H9 (cell line): ENCODE results near the gene DOCK2. TPM values are rescaled to one million over a fixed set of nuclear protein-coding genes. Genes with fewer than 3 reads are reported as not detected.

Experiments
- DNase-seq: peaks from one replicate; pipeline ENCODE4 v3.0.0-alpha.2; 2017
- H2AFZ ChIP-seq: one replicate; pipeline ENCODE4 v1.6.1; 2013; ENCODE audit warnings: mild to moderate bottlenecking, low read length, control low read depth, moderate library complexity
- H2AK5ac ChIP-seq: 2 replicates; pipeline ENCODE4 v1.6.1; 2013; ENCODE audit warnings: low read length, control low read depth, mixed read lengths; ENCODE audit not compliant: insufficient read length
- H2BK120ac ChIP-seq: one replicate; pipeline ENCODE4 v1.6.1; 2013; ENCODE audit warnings: low read depth, mild to moderate bottlenecking, low read length, control low read depth, inconsistent platforms; ENCODE audit not compliant: poor library complexity, severe bottlenecking
- H2BK12ac ChIP-seq: 2 replicates; pipeline ENCODE4 v1.6.1; 2013; ENCODE audit warnings: low read length, control low read depth, mixed read lengths, low read depth; ENCODE audit not compliant: insufficient read length
- H2BK15ac ChIP-seq: 2 replicates; pipeline ENCODE4 v1.6.1; 2013; ENCODE audit warnings: low read depth, low read length, control low read depth
- H2BK20ac ChIP-seq: one replicate; pipeline ENCODE4 v1.6.1; 2013; ENCODE audit warnings: low read depth, mild to moderate bottlenecking, low read length, control low read depth, inconsistent platforms; ENCODE audit not compliant: poor library complexity, severe bottlenecking
- H2BK5ac ChIP-seq: 2 replicates; pipeline ENCODE4 v1.6.1; 2013; ENCODE audit warnings: low read length, control low read depth, mixed read lengths; ENCODE audit not compliant: insufficient read length
- H3K14ac ChIP-seq: 2 replicates; pipeline ENCODE4 v1.6.1; 2013; ENCODE audit warnings: low read length, control low read depth; ENCODE audit not compliant: insufficient read depth
- H3K18ac ChIP-seq: 2 replicates; pipeline ENCODE4 v1.6.1; 2013; ENCODE audit warnings: low read depth, mild to moderate bottlenecking, mixed read lengths, low read length, control low read depth; ENCODE audit not compliant: insufficient read length
- H3K23ac ChIP-seq: 2 replicates; pipeline ENCODE4 v1.6.1; 2013; ENCODE audit warnings: low read length, control low read depth, mixed read lengths, low read depth; ENCODE audit not compliant: insufficient read length
- H3K23me2 ChIP-seq: 2 replicates; pipeline ENCODE4 v1.6.1; 2013; ENCODE audit warnings: low read depth, mild to moderate bottlenecking, mixed read lengths, low read length, control low read depth; ENCODE audit not compliant: insufficient read length, poor library complexity, severe bottlenecking
- H3K27ac ChIP-seq: 2 replicates; pipeline ENCODE4 v1.5.1; 2013; ENCODE audit warnings: low read length, control low read depth, mixed read lengths, low read depth; ENCODE audit not compliant: insufficient read length
- H3K27me3 ChIP-seq: 2 replicates; pipeline ENCODE4 v1.6.1; 2013; ENCODE audit warnings: low read length, control low read depth, inconsistent platforms; ENCODE audit not compliant: insufficient read depth
- H3K4ac ChIP-seq: 2 replicates; pipeline ENCODE4 v1.6.1; 2013; ENCODE audit warnings: low read depth, mild to moderate bottlenecking, control low read depth, inconsistent platforms, low read length, moderate library complexity
- H3K4me1 ChIP-seq: 2 replicates; pipeline ENCODE4 v1.6.1; 2013; ENCODE audit warnings: low read length, control low read depth, inconsistent platforms; ENCODE audit not compliant: insufficient read depth
- H3K4me2 ChIP-seq: 2 replicates; pipeline ENCODE4 v1.6.1; 2013; ENCODE audit warnings: low read length, control low read depth, mixed read lengths; ENCODE audit not compliant: insufficient read length, insufficient read depth
- H3K56ac ChIP-seq: 2 replicates; pipeline ENCODE4 v1.6.1; 2013; ENCODE audit warnings: low read depth, mild to moderate bottlenecking, mixed read lengths, low read length, control low read depth; ENCODE audit not compliant: insufficient read length
- H3K79me1 ChIP-seq: 2 replicates; pipeline ENCODE4 v1.6.1; 2013; ENCODE audit warnings: low read depth, mild to moderate bottlenecking, moderate library complexity, low read length, control low read depth, inconsistent platforms; ENCODE audit not compliant: insufficient read depth, poor library complexity, severe bottlenecking
- H3K79me2 ChIP-seq: 2 replicates; pipeline ENCODE4 v1.6.1; 2013; ENCODE audit warnings: low read length, control low read depth, inconsistent platforms; ENCODE audit not compliant: insufficient read depth
- H3K9ac ChIP-seq: 2 replicates; pipeline ENCODE4 v1.6.1; 2013; ENCODE audit warnings: low read length, control low read depth, mixed read lengths; ENCODE audit not compliant: insufficient read length; ENCODE audit errors: extremely low read depth
- H3K9me3 ChIP-seq: one replicate; pipeline ENCODE4 v1.6.1; 2013; ENCODE audit warnings: low read depth, low read length, inconsistent platforms; ENCODE audit not compliant: control insufficient read depth
- H3T11ph ChIP-seq: one replicate; pipeline ENCODE4 v1.6.1; 2013; ENCODE audit warnings: mild to moderate bottlenecking, low read length, control low read depth, inconsistent platforms
- H4K20me1 ChIP-seq: one replicate; pipeline ENCODE4 v1.6.1; 2013; ENCODE audit not compliant: control insufficient read depth, insufficient read length, insufficient read depth
- H4K5ac ChIP-seq: 2 replicates; pipeline ENCODE4 v1.6.1; 2013; ENCODE audit warnings: low read depth, mild to moderate bottlenecking, mixed read lengths, low read length, control low read depth; ENCODE audit not compliant: insufficient read length
- H4K8ac ChIP-seq: replicated peaks from 2 replicates; pipeline ENCODE4 v1.6.1; 2013; ENCODE audit warnings: low read length, control low read depth, mixed read lengths, low read depth; ENCODE audit not compliant: insufficient read length
- H4K91ac ChIP-seq: 2 replicates; pipeline ENCODE4 v1.6.1; 2013; ENCODE audit warnings: low read depth, mild to moderate bottlenecking, moderate library complexity, mixed read lengths, low read length, control low read depth; ENCODE audit not compliant: insufficient read length
- H3K27ac Mint-ChIP-seq, 3 experiments: 2 replicates in 2 of 3; 3 replicates in 1 of 3; pipeline ENCODE4 v1.8.0; 2020 to 2021; ENCODE audit warnings: mixed read lengths in 3 of 3, mild to moderate bottlenecking in 1 of 3, moderate library complexity in 1 of 3
- H3K27me3 Mint-ChIP-seq: 2 replicates; pipeline ENCODE4 v1.8.0; 2021; ENCODE audit warnings: low read depth, mild to moderate bottlenecking, moderate library complexity, mixed read lengths
- H3K36me3 Mint-ChIP-seq, 3 experiments: 2 replicates in 2 of 3; 3 replicates in 1 of 3; pipeline ENCODE4 v1.8.0; 2020 to 2021; ENCODE audit warnings: low read depth in 3 of 3, mixed read lengths in 3 of 3; ENCODE audit not compliant: insufficient read depth in 1 of 3
- H3K4me1 Mint-ChIP-seq, 2 experiments: 2 replicates each; pipeline ENCODE4 v1.8.0; 2020; ENCODE audit warnings: mixed read lengths in 2 of 2
- H3K4me3 Mint-ChIP-seq, 2 experiments: 2 replicates in 1 of 2; 3 replicates in 1 of 2; pipeline ENCODE4 v1.8.0; 2020 to 2021; ENCODE audit warnings: mild to moderate bottlenecking in 2 of 2, mixed read lengths in 2 of 2, moderate library complexity in 1 of 2
- H3K9me3 Mint-ChIP-seq, 2 experiments: 2 replicates in 1 of 2; 3 replicates in 1 of 2; pipeline ENCODE4 v1.8.0; 2020; ENCODE audit warnings: mild to moderate bottlenecking in 2 of 2, mixed read lengths in 2 of 2, moderate library complexity in 1 of 2
- CTCF ChIP-seq: fragments of 200-600 bp; sonication (generic); conservative IDR thresholded peaks from 3 replicates; pipeline ENCODE4 v1.8.0; 2021; ENCODE audit warnings: antibody characterized with exemption, mild to moderate bottlenecking
- WGBS: extraction: QIAGEN DNeasy Blood & Tissue Kit; methylation state at CpG from one replicate; pipeline ENCODE4 v1.1.7; 2013; ENCODE audit warnings: missing lambda C conversion rate, low lambda C conversion rate, mixed read lengths; ENCODE audit not compliant: insufficient read length; ENCODE audit errors: extremely low coverage; 5-methylcytosine and 5-hydroxymethylcytosine counted together
- total RNA-seq: library from RNA; stranded (reverse); gene quantifications from 2 replicates; pipeline ENCODE4 v1.2.1, GENCODE V29; 2021

The DOCK2 gene
- total RNA-seq, 1 experiment from 2014 or later: 7.8 TPM

DNA sequence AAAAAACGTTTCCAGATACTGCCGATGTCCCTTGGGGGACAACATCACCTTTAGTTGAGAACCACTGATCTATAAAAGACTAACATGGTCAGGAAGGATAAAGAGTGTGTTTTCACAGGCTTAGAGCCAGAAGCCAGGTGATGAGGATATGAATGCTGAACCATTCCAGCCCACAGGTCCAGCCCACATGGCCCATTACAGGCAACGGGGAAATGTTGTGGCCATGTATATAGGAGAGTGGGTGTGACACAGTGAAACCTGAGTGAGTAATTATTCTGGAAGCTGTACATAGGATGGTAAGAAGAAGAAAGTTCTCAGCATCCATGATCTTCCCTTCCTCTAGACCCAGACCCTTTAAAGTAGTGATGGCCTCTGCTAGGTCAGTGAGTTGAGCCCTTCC is 412.6 kb downstream of the DOCK2 start:
- Histone ChIP-seq H3K9ac (no peak overlapping the region), H3K23me2 (no peaks in the 10 kb centered on the region), H2AK5ac (no peak overlapping the region), H4K8ac (no peak overlapping the region), H3K4ac (no peak overlapping the region), H3K4me2 (no peak overlapping the region), H2AFZ (no peak overlapping the region), H3K4me1 (no peaks in the 10 kb centered on the region), H3K14ac (no peak overlapping the region), H3K27me3 (no peaks in the 10 kb centered on the region), H4K91ac (no peak overlapping the region), H3K18ac (no peak overlapping the region), H2BK120ac (no peak overlapping the region), H4K20me1 (no peaks in the 10 kb centered on the region), H3K9me3 (no peaks in the 10 kb centered on the region), H3T11ph (no peak overlapping the region), H3K27ac (no peak overlapping the region), H3K79me2 (no peaks in the 10 kb centered on the region), H2BK20ac (no peak overlapping the region), H2BK5ac (no peak overlapping the region), H3K23ac (no peak overlapping the region), H3K79me1 (no peaks in the 10 kb centered on the region), H4K5ac (no peak overlapping the region), H3K56ac (no peak overlapping the region), H2BK15ac (no peak overlapping the region), H2BK12ac (no peak overlapping the region)
- WGBS: no CpG with 5 or more reads among the region's 3 CpGs
- Mint-ChIP-seq H3K9me3 (no peaks in the 10 kb centered on the region), H3K27ac (no peak overlapping the region), H3K4me1 (peaks cover 5 to 13% of the 10 kb centered on the region in 2 experiments), H3K36me3 (no peaks in the 10 kb centered on the region), H3K27me3 (no peaks in the 10 kb centered on the region), H3K4me3 (no peak overlapping the region)
- DNase-seq: no peak
- no peak for TF ChIP-seq CTCF
